ENCODE results near the gene AGAP3. TPM values are rescaled to one million over a fixed set of nuclear protein-coding genes. Genes with fewer than 3 reads are reported as not detected.

The AGAP3 gene
- total RNA-seq, 1 experiment from 2014 or later, result 138 TPM

- intact Hi-C loops (cut with micrococcal nuclease), result no loop called here
- H3K36me3 Mint-ChIP-seq (ENCODE audit: insufficient read depth, unreplicated experiment), result peaks cover 77% of the 10 kb centered on the region
- H3K27ac Mint-ChIP-seq (ENCODE audit: low read depth, unreplicated experiment), result no peak overlapping the region
- H3K9me3 Mint-ChIP-seq (ENCODE audit: unreplicated experiment), result no peaks in the 10 kb centered on the region
- no TSS peak for BruUV-seq (replicated peaks)
- peaks cover 4% of the 10 kb centered on the region for H3K4me1 Mint-ChIP-seq (ENCODE audit: insufficient read depth, unreplicated experiment)
- H3K27me3 Mint-ChIP-seq (ENCODE audit: insufficient read depth, unreplicated experiment), result no peaks in the 10 kb centered on the region
- POLR2A ChIA-PET, result interaction anchor here (0.7 to 1.2 kb wide), 3 partner anchors 10 to 26 kb away, joined by 3 read pairs; partner anchors contain the start of gene CDK5
- TF ChIP-seq CTCF (IDR thresholded peaks at IDR 0.05; ENCODE audit: unreplicated experiment), result no peak
- no peak overlapping the region for H3K4me3 Mint-ChIP-seq (ENCODE audit: unreplicated experiment)
- CTCF ChIA-PET, result interaction anchor here (0.9 to 1.5 kb wide), 4 partner anchors 23 to 44 kb away, joined by 3 to 12 read pairs (median 3); partner anchors contain the start of gene ABCB8
- DNase-seq (ENCODE audit: unreplicated experiment), result no peak
Measured at GRCh38 chr7:151068069-151068773, 18.1 kb upstream of the AGAP3 start.

- POLR2A ChIA-PET, result no interaction called here
- H3K27ac Mint-ChIP-seq (ENCODE audit: low read depth, unreplicated experiment), result no peak overlapping the region
Measured at GRCh38 chr7:151069841-151070573, 16.3 kb upstream of the AGAP3 start.

GRCh38 chr7:151070574-151070960 lies 15.7 kb upstream of the AGAP3 start:
- no peak for DNase-seq (ENCODE audit: unreplicated experiment)
- H3K27me3 Mint-ChIP-seq (ENCODE audit: insufficient read depth, unreplicated experiment), result no peaks in the 10 kb centered on the region
- H3K4me1 Mint-ChIP-seq (ENCODE audit: insufficient read depth, unreplicated experiment), result no peaks in the 10 kb centered on the region
- no peak for TF ChIP-seq CTCF (IDR thresholded peaks at IDR 0.05; ENCODE audit: unreplicated experiment)
- no peak overlapping the region for H3K27ac Mint-ChIP-seq (ENCODE audit: low read depth, unreplicated experiment)
- no TSS peak for BruUV-seq (replicated peaks)
- ChIA-PET CTCF (interaction anchor here (0.8 to 1.2 kb wide), 2 partner anchors 10 to 45 kb away, joined by 3 to 5 read pairs; no protein-coding TSS in a partner anchor), POLR2A (no interaction called here)
- H3K36me3 Mint-ChIP-seq (ENCODE audit: insufficient read depth, unreplicated experiment), result peaks cover 76% of the 10 kb centered on the region
- H3K4me3 Mint-ChIP-seq (ENCODE audit: unreplicated experiment), result no peak overlapping the region
- intact Hi-C loops (cut with micrococcal nuclease), result no loop called here
- H3K9me3 Mint-ChIP-seq (ENCODE audit: unreplicated experiment), result no peaks in the 10 kb centered on the region

More at GRCh38 chr7:151069841-151070573, 16.3 kb upstream of the AGAP3 start:
- no peaks in the 10 kb centered on the region for H3K27me3 Mint-ChIP-seq (ENCODE audit: insufficient read depth, unreplicated experiment)
- BruUV-seq (replicated peaks), result no TSS peak
- CTCF ChIA-PET, result interaction anchor here (0.8 kb wide), 1 partner anchor 46 kb away, joined by 3 read pairs; no protein-coding TSS in a partner anchor
- H3K36me3 Mint-ChIP-seq (ENCODE audit: insufficient read depth, unreplicated experiment), result peaks cover 76% of the 10 kb centered on the region
- intact Hi-C loops (cut with micrococcal nuclease), result no loop called here
- H3K9me3 Mint-ChIP-seq (ENCODE audit: unreplicated experiment), result no peaks in the 10 kb centered on the region
- no peaks in the 10 kb centered on the region for H3K4me1 Mint-ChIP-seq (ENCODE audit: insufficient read depth, unreplicated experiment)
- H3K4me3 Mint-ChIP-seq (ENCODE audit: unreplicated experiment), result no peak overlapping the region
- no peak for DNase-seq (ENCODE audit: unreplicated experiment)
- no peak for TF ChIP-seq CTCF (IDR thresholded peaks at IDR 0.05; ENCODE audit: unreplicated experiment)

Data from MCF 10A (cell line).